Pancreas (tissue), 10 donors: ENCODE data around the gene ACBD4. TPM values are rescaled to one million over a fixed set of nuclear protein-coding genes. Genes with fewer than 3 reads are reported as not detected.

Source experiments
- ATAC-seq, 4 donors: fragments of 200-7000 bp; cut with Tn5 transposase; one replicate each; pipeline versions ENCODE4 v1.8.0 to v1.9.1; 2020; ENCODE audit warnings: mild to moderate bottlenecking in 4 of 4, moderate library complexity in 4 of 4
- DNase-seq, 6 donors: peaks; one replicate each; pipeline ENCODE4 v3.0.0-alpha.2; 2020
- FAIRE-seq: peaks from 2 replicates; lab custom pipeline; 2012; peaks lifted over from hg19 to GRCh38; lab: Jason Lieb, UNC
- H3K27ac ChIP-seq, 4 donors: fragments of 200-600 bp; sonication (generic); 1 replicate in 3 of 4; 2 replicates in 1 of 4; pipeline versions ENCODE4 v1.5.0 to v1.8.0; 2020
- H3K27me3 ChIP-seq, 4 donors: fragments of 200-600 bp; one replicate each; pipeline ENCODE4 v1.8.0; 2021
- H3K36me3 ChIP-seq, 3 donors: fragments of 200-600 bp; sonication (generic) in 1 of 3; one replicate each; pipeline versions ENCODE4 v1.5.0 to v1.8.0; 2020 to 2021
- H3K4me1 ChIP-seq, 3 donors: fragments of 200-600 bp; one replicate each; pipeline ENCODE4 v1.8.0; 2021
- H3K4me3 ChIP-seq, 4 donors: fragments of 200-600 bp; sonication (generic) in 2 of 4; one replicate each; pipeline versions ENCODE4 v1.5.0 to v1.8.0; 2020 to 2021
- H3K9me3 ChIP-seq, 4 donors: fragments of 200-600 bp; one replicate each; pipeline ENCODE4 v1.8.0; 2021
- WGBS, 2 donors: extraction: QIAGEN DNeasy Blood & Tissue Kit; methylation state at CpG; one replicate each; pipeline ENCODE4 v1.1.7; 2013; 5-methylcytosine and 5-hydroxymethylcytosine counted together
- intact Hi-C, 3 donors: fragments of 100-400 bp; cut with DNase I; formaldehyde crosslinking; loops; one replicate each; pipeline versions ENCODE4 v1.11.1 to v1.14.2; 2022
- polyA plus RNA-seq, 2 donors: library from polyadenylated mRNA; stranded (reverse); fragments of 200-250 nt; gene quantifications; one replicate each; pipeline ENCODE4 v1.2.3, GENCODE V29; 2013
- total RNA-seq, 6 donors: library from RNA; stranded (reverse); fragmentation: NEBNext Ultra II Directional in 4 of 6; extraction: Animal tissue kit (Norgen Biotek cat#: 25700) in 4 of 6; gene quantifications; one replicate each; pipeline versions ENCODE4 v1.2.1 to v1.2.4, GENCODE V29; 2021 to 2023
- TF ChIP-seq, protein P1 (sequence below), 4 donors: fragments of 200-600 bp; sonication (generic) in 3 of 4; IDR thresholded peaks; one replicate each; pipeline versions ENCODE4 v1.5.0 to v1.8.0; 2021; ENCODE audit warnings: antibody characterized with exemption in 4 of 4
- donor health status: healthy with polysubstance abuse.
- donor health status: DM: no; HTN: no; CAD: no; lungs with moderate emphysema.
- donor health status: DM: no; HTN: no; CAD: no.
- donor health status: control.
- donor health status: control.
- donor health status: Bipolar disorder and iron deficiency.
- donor health status: DM: yes; HTN: yes; CAD: no.
- donor health status: DM: no; HTN: no; CAD: no.
- donor health status: DM: no; HTN: no; CAD: no.
- donor health status: DM: yes; HTN: yes; CAD: no.

Gene ACBD4
- total and polyA plus RNA-seq, 8 donors = 10.6 to 39.0 (median 13.8) TPM

DNA sequence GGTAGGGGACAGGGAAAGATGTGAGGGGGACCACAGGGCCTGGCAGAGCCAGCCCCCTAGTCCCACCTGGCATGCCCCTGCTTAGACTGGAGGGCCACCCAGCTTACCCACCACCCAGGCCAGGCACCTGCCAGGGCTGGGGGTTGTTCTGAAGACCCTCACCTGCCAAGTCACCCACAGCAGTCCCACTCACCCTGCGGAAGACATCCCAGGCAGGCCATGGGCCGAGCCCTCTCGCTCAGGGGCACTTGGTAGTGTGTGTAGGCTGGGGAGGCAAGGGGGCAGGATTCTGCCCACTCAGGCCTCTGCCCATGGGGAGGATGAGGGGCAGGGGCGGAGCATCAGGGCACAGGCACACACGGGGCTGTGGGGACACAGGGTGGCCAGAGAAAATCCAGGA, 7.2 kb upstream of the ACBD4 start:
- H3K9me3 ChIP-seq = no peaks in the 10 kb centered on the region
- H3K4me1 ChIP-seq = peaks cover 0 to 5% (median 0%) of the 10 kb centered on the region in 3 donors
- H3K36me3 ChIP-seq = no peaks in the 10 kb centered on the region
- no peak overlapping the region for H3K4me3 ChIP-seq
- 86 to 89% methylated on average over 5 of the region's 5 CpGs for WGBS, 2 donors
- intact Hi-C loops = no loop called here
- H3K27me3 ChIP-seq = no peaks in the 10 kb centered on the region
- H3K27ac ChIP-seq = peak overlapping the region in 3 of 4 donors; percentile 8 to 37 (median 26)
- DNase-seq (peak in 1 of 6 donors; percentile 60), FAIRE-seq (no peak), ATAC-seq (no peak)
- TF ChIP-seq, protein P1, sequence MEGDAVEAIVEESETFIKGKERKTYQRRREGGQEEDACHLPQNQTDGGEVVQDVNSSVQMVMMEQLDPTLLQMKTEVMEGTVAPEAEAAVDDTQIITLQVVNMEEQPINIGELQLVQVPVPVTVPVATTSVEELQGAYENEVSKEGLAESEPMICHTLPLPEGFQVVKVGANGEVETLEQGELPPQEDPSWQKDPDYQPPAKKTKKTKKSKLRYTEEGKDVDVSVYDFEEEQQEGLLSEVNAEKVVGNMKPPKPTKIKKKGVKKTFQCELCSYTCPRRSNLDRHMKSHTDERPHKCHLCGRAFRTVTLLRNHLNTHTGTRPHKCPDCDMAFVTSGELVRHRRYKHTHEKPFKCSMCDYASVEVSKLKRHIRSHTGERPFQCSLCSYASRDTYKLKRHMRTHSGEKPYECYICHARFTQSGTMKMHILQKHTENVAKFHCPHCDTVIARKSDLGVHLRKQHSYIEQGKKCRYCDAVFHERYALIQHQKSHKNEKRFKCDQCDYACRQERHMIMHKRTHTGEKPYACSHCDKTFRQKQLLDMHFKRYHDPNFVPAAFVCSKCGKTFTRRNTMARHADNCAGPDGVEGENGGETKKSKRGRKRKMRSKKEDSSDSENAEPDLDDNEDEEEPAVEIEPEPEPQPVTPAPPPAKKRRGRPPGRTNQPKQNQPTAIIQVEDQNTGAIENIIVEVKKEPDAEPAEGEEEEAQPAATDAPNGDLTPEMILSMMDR (IDR thresholded peaks at IDR 0.05) = no peak

DNA sequence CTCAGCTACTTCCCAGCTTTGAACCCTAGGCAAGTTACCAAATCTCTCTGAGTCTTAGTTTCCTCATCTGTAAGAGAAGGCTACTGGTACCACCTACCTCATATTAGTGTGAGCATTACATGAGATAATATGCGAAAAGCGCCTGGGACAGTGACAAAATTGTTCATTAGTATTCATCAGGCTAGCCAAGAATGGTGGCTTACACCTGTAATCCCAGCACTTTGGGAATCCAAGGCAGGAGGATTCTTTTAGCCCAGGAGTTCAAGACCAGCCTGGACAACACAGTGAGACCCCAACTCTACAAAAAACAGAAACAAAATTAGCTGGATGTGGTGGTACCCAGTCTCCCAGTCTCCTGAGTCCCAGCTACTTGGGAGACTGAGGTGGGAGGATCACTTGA, 6.5 kb upstream of the ACBD4 start:
- H3K9me3 ChIP-seq = no peaks in the 10 kb centered on the region
- intact Hi-C loops = no loop called here
- 92 to 95% methylated on average over 2 of the region's 2 CpGs for WGBS, 2 donors
- H3K4me3 ChIP-seq = no peak overlapping the region
- ATAC-seq (no peak), DNase-seq (no peak), FAIRE-seq (no peak)
- TF ChIP-seq, protein P1 (IDR thresholded peaks at IDR 0.05) = no peak
- no peaks in the 10 kb centered on the region for H3K27me3 ChIP-seq
- no peaks in the 10 kb centered on the region for H3K36me3 ChIP-seq
- H3K4me1 ChIP-seq = peaks cover 0 to 5% (median 0%) of the 10 kb centered on the region in 3 donors
- H3K27ac ChIP-seq = no peak overlapping the region

DNA sequence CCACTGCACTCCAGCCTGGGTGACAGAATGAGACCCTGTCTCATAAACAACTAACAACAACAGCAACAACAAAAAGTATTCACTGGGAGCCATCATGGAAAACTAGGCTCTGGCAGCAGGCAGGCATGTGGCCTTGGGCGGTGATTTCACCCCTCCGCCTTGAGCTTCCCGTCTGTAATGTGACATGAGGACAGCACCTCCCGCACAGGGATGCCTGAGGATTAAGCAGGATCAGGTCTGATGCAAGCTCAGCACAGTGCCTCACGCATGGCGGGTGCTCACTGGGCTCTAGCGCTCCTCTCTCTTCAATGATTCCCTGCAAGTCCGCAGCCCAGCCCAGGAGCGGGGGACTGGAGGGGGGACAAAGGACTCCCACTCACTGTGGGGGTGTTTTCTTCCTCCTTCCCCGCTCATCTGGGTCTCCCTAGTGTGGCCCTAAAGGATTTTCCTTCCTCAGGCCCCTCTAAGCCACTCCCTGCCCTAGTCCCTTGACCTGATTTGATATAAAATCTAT, 6.0 kb upstream of the ACBD4 start:
- no peak for FAIRE-seq
- H3K27me3 ChIP-seq = no peaks in the 10 kb centered on the region
- no peaks in the 10 kb centered on the region for H3K36me3 ChIP-seq
- no peak for ATAC-seq
- DNase-seq = peak in 1 of 6 donors; percentile 59
- no peak overlapping the region for H3K4me3 ChIP-seq
- intact Hi-C loops = no loop called here
- peaks cover 0 to 5% (median 0%) of the 10 kb centered on the region in 3 donors for H3K4me1 ChIP-seq
- WGBS, 2 donors = 78 to 85% methylated on average over 10 of the region's 10 CpGs
- TF ChIP-seq, protein P1 (IDR thresholded peaks at IDR 0.05) = no peak
- H3K9me3 ChIP-seq = no peaks in the 10 kb centered on the region
- no peak overlapping the region for H3K27ac ChIP-seq

DNA sequence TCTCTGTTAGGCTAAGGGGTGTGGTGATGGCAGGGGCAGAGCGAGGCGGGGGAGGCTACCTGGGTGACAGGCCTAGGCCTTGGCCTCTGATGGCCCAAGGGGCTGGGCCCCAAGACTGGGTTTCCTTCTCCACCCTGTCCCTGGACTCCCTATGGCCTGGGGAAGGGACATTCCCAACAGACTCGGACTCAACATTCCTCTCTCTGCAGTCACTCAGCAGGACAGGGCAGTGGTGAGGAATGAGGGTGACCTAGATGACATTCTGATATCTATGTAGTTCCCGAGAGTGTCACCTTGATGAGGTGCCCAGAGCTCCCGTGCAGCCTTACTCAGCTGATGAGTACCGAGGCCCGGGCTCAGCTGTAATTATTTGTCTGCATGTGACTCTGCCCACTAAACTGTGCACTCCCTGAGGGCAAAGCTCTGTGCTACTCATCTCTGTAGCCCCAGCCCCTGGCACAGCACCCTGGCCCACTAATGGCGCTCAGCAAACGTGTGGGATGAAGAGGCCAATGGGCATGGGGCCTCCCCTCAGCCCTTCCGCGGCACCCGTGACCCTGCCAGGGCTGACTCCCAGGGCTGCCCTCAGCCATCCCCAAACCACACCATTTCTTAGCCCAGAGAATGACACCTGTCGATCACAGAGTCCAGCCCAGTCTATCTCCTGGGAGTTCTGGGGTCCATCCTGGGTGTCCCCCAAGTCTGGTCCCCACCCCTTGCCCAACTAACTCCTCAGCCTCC, 5.4 kb upstream of the ACBD4 start:
- FAIRE-seq (no peak), ATAC-seq (no peak), DNase-seq (peak in 1 of 6 donors; percentile 60)
- Histone ChIP-seq H3K27ac (no peak overlapping the region), H3K4me1 (peaks cover 0 to 5% (median 0%) of the 10 kb centered on the region in 3 donors), H3K36me3 (no peaks in the 10 kb centered on the region), H3K27me3 (no peaks in the 10 kb centered on the region), H3K4me3 (no peak overlapping the region), H3K9me3 (no peaks in the 10 kb centered on the region)
- intact Hi-C loops = no loop called here
- WGBS, 2 donors = 62 to 78% methylated on average over 13 of the region's 13 CpGs
- TF ChIP-seq, protein P1 (IDR thresholded peaks at IDR 0.05) = no peak
